GM12875 (cell line): ENCODE measurements around the gene NPRL2.

Experiments
- H3K4me3 ChIP-seq: one replicate; pipeline ENCODE4 v1.5.1; 2011; ENCODE audit warnings: low read depth, low read length, control low read depth
- TF ChIP-seq, protein P1 (sequence below): IDR thresholded peaks from 2 replicates; pipeline ENCODE4 v1.5.1; 2011; ENCODE audit warnings: low read depth, mild to moderate bottlenecking, control low read depth, inconsistent platforms, low read length, moderate library complexity, borderline replicate concordance; ENCODE audit not compliant: insufficient read depth

NPRL2 gene

DNA sequence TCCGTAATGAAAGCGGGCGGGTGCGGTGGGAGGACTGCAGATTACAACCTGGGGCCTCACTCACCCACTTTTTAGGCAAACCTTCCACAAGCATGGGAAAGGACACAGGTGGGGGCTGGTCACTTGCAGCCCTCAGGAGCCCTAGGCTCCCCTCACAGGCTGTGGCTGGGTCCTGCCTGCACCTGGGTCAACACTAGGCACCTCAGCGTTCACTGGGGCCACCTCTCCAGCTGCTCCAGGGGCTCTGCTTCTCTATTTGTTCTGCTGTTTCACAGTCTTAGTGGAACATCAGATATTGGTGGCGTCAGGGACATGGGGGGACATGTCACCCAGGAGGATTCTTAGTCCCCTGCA, 38.8 kb upstream of the NPRL2 start:
- no peak overlapping the region for H3K4me3 ChIP-seq
- TF ChIP-seq, protein P1, sequence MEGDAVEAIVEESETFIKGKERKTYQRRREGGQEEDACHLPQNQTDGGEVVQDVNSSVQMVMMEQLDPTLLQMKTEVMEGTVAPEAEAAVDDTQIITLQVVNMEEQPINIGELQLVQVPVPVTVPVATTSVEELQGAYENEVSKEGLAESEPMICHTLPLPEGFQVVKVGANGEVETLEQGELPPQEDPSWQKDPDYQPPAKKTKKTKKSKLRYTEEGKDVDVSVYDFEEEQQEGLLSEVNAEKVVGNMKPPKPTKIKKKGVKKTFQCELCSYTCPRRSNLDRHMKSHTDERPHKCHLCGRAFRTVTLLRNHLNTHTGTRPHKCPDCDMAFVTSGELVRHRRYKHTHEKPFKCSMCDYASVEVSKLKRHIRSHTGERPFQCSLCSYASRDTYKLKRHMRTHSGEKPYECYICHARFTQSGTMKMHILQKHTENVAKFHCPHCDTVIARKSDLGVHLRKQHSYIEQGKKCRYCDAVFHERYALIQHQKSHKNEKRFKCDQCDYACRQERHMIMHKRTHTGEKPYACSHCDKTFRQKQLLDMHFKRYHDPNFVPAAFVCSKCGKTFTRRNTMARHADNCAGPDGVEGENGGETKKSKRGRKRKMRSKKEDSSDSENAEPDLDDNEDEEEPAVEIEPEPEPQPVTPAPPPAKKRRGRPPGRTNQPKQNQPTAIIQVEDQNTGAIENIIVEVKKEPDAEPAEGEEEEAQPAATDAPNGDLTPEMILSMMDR, result no peak

DNA sequence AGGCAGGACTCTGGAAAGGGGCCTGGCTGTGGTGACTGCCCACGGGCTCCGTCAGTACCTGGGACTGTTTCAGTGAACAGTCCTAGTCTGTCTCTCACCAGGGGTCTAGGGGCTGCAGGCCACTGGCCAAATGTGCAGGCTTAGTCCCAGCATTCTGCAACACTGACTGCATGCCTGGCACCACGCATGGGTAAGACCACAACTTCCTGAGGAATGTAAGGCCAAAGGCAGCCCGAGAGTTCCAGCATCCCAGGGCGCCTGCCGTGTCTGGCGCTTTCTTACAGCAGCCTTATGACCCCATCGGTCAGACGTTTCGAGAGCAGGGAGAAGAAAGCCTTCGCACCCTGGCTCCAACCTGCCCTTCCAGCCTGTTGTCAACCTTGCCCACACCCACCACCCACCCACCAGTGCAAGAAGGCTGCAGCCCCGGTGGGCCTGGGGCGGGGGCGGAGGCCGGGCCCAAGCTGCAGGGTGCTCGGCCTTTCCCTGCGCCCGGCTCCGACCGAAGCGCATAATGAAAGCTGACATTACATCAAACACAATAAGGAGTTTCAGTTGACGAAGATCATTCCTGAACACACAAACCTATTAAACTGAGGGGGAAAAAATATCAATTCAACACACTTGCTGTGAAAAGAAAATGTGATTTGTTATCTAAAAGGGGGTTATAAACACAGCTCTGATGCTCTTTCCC, 38.3 kb upstream of the NPRL2 start:
- TF ChIP-seq, protein P1, result no peak

GRCh38 chr3:50388016-50388719, 37.6 kb upstream of the NPRL2 start:
- TF ChIP-seq, protein P1, result no peak

More for the DNA sequence above, 38.3 kb upstream of the NPRL2 start:
- no peak overlapping the region for H3K4me3 ChIP-seq

GRCh38 chr3:50385754-50386153, 35.2 kb upstream of the NPRL2 start:
- TF ChIP-seq, protein P1, result no peak
- no peak overlapping the region for H3K4me3 ChIP-seq

More at GRCh38 chr3:50388016-50388719, 37.6 kb upstream of the NPRL2 start:
- H3K4me3 ChIP-seq, result no peak overlapping the region

GRCh38 chr3:50383750-50384149, 33.2 kb upstream of the NPRL2 start:
- TF ChIP-seq, protein P1, result no peak
- no peak overlapping the region for H3K4me3 ChIP-seq

DNA sequence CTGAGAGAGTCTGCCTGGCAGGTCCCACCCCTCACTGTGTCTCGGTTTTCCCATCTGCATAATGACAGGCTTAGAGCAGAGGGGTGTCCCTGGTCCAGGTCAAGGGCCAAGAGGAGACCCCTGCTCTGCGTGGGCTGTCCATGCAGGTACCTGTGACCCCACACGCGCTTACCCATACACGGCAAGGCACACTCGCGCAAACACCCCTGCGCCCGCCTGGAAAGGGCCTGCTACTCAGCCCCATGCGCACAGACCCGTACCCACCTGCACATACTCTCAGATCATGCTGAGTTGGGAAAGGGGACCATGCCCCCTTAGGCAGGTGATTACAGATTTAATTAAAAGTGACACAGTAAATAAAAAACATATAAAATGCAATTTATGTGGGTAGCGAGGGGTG, 32.1 kb upstream of the NPRL2 start:
- TF ChIP-seq, protein P1, result no peak
- H3K4me3 ChIP-seq, result no peak overlapping the region

DNA sequence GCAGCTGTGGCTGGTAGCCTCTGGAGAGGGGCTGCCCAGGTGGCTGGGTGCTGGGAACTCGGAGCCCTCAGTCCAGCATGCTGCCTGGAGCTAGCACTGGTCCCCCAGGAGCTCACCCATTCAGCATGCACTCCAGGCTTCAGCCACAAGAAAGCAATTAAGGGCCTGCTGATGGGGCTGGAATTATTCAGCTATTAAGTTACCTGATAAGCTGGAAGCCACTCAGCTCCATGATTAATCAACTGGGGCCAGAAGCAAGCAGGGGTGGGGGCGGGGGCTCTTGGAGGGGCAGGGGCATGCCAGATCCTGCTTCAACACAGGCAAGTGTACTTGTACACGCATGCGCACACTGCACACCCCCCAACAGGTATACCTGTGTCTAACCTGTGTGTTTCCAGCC, 30.8 kb upstream of the NPRL2 start:
- TF ChIP-seq, protein P1, result no peak
- no peak overlapping the region for H3K4me3 ChIP-seq
